GM10248 (cell line): ENCODE results near the gene SLC25A22.

Experiments
- CTCF ChIA-PET: fragments of 300-600 bp; sonication (Branson Sonifier 250); formaldehyde crosslinking; extraction: SDS; loops from one replicate; lab custom pipeline; 2021; ENCODE audit warnings: antibody characterized with exemption; lab: Yijun Ruan, JAX
- POLR2A ChIA-PET: fragments of 350-650 bp; sonication (Branson Sonifier 250); formaldehyde crosslinking; extraction: SDS; loops from one replicate; lab custom pipeline; 2020; ENCODE audit warnings: antibody characterized with exemption; lab: Yijun Ruan, JAX
- DNase-seq: peaks from one replicate; pipeline ENCODE4 v3.0.0; 2012; ENCODE audit errors: extremely low spot score
- TF ChIP-seq, protein P1 (sequence below): IDR thresholded peaks from 2 replicates; pipeline ENCODE4 v1.5.1; 2012; ENCODE audit warnings: mild to moderate bottlenecking, low read depth; ENCODE audit errors: extremely low read depth, missing control alignments, control extremely low read depth

SLC25A22 gene

DNA sequence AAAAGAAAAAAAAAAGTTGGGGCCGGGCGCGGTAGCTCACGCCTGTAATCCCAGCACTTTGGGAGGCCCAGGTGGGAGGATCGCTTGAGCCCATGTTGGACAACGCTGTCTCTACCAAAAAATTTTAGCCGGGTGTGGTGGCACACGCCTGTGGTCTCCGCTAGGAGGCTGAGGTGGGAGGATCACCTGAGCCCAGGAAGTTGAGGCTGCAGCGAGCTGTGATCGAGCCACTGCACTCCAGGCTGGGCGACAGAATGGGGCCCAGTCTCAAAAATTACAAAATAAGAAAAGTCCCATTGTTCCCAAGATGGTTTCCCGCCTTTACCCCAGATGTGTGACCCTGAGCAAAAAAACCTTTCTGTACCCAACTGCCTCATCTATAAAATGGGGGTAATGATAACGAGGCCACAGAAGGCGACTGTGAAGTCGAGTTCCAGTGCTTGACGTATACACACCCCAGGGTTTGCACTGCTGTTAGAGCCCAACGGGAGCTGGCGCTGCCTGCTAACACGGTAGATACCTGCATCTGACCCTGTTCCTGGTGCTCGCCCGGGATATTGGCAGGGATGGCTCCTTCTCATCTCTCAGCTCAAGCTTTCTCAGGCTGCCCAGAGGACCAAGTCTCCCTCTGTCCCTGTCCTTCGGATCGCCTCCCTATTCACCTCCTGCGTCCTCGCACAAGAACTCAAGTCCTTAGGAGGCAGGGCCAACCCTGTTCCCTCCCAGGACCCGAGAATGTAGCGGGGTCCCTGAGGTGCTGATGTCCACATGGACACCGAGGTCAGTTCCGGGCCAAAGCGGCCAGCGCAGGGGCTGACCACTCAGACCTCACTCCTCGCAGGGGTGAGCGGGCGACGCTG lies 10.6 kb upstream of the SLC25A22 start:
- CTCF ChIA-PET = interaction anchor here (1.6 to 2.0 kb wide), 3 partner anchors 10 to 23 kb away, joined by 3 to 10 read pairs (median 6); no protein-coding TSS in a partner anchor
- POLR2A ChIA-PET = interaction anchor here (0.8 to 1.6 kb wide), 3 partner anchors 11 to 21 kb away, joined by 3 to 13 read pairs (median 3); partner anchors contain the start of gene PNPLA2
- TF ChIP-seq, protein P1, sequence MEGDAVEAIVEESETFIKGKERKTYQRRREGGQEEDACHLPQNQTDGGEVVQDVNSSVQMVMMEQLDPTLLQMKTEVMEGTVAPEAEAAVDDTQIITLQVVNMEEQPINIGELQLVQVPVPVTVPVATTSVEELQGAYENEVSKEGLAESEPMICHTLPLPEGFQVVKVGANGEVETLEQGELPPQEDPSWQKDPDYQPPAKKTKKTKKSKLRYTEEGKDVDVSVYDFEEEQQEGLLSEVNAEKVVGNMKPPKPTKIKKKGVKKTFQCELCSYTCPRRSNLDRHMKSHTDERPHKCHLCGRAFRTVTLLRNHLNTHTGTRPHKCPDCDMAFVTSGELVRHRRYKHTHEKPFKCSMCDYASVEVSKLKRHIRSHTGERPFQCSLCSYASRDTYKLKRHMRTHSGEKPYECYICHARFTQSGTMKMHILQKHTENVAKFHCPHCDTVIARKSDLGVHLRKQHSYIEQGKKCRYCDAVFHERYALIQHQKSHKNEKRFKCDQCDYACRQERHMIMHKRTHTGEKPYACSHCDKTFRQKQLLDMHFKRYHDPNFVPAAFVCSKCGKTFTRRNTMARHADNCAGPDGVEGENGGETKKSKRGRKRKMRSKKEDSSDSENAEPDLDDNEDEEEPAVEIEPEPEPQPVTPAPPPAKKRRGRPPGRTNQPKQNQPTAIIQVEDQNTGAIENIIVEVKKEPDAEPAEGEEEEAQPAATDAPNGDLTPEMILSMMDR = no peak
- no peak for DNase-seq

DNA sequence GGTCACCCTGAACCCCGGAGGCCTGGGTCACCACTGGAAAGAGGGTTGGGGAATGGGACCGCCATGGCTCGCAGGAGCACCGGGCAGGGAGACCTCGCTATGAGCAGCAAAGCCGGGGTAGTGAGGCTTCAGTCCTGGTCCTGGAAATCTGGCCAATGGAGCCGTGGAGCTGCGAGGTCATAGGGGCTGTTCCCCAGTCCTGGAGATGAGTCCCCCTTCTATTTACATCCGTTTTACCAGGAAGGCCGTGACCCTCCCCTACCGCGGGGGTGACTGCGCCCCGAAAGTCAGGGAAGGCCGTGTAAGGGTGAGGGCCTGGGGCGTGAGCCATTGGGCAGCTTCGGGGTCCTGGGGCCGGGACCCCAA lies 6.5 kb upstream of the SLC25A22 start:
- POLR2A ChIA-PET = interaction anchor here (1.2 kb wide), 1 partner anchor 15 kb away, joined by 4 read pairs; no protein-coding TSS in a partner anchor
- TF ChIP-seq, protein P1 = no peak
- no peak for DNase-seq
- CTCF ChIA-PET = interaction anchor here (1.1 kb wide), 1 partner anchor 19 kb away, joined by 5 read pairs; no protein-coding TSS in a partner anchor

DNA sequence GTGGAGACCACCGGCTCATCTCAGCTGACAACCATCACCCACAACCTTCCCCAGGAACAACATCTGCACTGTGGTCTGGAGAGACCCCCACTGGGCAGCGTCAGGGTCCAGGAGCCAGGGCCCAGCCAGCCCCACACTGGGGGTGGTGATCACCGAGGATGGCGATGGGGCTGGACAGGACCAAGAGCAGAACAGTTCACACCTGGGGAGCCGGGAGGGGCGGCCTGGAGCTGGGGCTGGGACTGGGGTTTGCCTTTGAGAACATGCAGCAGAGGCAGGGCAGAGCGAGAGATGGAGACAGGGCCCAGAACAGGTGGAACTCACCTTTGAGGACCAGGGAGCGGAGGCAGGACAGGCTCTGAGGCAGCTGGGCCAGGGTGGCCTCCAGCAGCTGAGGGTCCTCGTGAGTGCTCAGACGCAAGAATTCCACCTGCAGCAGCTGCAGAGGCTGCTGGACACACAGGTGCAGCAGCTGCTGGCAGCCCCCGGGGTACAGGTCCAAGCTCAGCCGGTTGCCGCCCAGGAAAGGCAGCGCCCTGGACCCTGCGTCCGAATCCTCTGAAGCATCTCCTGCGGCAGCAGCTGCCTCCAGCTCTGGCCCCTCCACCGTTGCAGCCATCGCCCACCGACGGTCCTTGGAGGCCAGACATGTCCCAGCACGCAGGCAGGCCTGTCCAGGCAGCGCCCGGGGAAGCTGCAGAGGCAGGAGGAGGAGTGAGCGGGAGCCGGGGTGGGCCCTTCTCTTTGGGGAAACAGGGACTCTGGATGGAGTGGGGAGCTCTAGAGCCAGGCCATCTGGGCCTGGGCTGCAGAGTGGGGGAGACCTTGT lies 5.9 kb upstream of the SLC25A22 start:
- CTCF ChIA-PET = interaction anchor here (1.1 kb wide), 1 partner anchor 18 kb away, joined by 5 read pairs; no protein-coding TSS in a partner anchor
- DNase-seq = no peak
- POLR2A ChIA-PET = interaction anchor here (1.2 kb wide), 1 partner anchor 16 kb away, joined by 4 read pairs; no protein-coding TSS in a partner anchor

DNA sequence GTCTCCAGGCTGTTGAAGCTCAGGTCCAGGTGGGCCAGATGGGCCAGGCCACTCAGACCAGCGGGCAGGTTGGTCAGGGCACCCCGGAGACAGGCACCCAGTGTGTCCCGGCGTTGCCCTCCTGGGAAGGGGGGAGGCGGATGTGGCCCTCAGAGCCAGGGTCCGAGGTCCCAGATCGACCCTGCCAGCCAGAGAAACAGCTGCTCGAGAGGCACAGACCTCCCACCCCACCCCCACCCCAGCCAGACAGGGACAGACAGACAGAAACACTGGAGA lies 5.3 kb upstream of the SLC25A22 start:
- TF ChIP-seq, protein P1 = no peak
- POLR2A ChIA-PET = no interaction called here
- DNase-seq = no peak
- CTCF ChIA-PET = no interaction called here

More for the DNA sequence above, 5.9 kb upstream of the SLC25A22 start:
- TF ChIP-seq, protein P1 = no peak

DNA sequence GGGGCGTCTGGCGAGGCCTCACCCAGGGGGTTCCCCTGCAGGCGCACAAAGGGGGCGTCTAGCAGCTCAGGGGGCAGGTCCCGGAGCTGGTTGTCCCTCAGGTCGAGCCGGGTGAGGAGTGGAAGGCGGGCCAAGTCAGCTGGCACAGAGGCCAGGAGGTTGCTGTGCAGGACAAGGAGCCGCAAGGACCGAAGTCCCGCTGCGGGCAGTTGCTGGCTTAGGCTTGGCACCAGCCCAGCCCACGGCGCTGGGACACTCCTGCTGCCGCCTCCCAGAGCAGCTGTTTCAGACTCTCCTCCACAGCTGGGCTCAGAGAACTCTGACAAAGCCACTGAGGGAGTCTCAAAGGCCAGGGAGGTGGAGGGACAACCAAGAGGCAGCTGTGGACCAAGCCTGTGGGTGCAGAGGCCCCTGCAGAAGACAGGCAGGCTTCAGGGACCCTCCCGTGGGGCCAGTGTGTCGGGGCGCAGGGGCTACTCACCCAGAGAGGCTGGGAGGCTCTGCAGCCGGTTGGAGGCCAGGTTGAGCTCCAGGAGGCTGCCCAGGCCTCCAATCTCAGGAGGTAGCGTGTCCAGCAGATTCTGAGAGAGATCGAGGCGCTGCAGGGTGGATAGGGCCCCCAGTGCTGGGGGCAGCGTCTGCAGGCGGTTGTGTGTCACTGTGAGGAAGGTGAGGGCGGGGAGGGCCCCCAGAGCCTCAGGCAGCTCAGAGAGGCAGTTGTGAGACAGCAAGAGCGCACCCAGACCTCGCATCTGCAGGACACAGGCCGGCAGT lies 4.8 kb upstream of the SLC25A22 start:
- CTCF ChIA-PET = no interaction called here
- TF ChIP-seq, protein P1 = no peak
- POLR2A ChIA-PET = interaction anchor here (1.0 kb wide), 1 partner anchor 16 kb away, joined by 3 read pairs; the partner anchor contains the start of gene PNPLA2
- DNase-seq = no peak
